ENCODE measurements around the gene MAP3K14.

The MAP3K14 gene

DNA sequence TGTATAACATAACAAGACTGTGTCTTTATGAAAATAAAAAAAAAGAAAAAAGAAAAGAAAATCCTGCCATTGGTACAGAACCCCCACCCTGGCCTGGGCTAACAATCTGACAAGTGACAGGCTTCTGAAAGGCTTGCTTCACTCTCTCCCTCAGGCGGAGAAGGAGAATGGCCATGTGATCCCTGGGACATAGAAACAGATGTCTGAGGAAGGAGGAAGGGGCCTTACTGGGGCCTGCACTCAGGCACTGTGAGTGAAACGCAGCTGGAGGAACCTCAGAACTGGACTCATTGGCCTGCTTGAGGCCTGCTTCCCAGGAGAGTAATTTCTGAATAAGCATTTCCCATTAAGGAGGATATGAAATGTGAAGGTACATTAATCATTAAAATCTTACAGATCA is 17.5 kb downstream of the MAP3K14 start:
- Histone ChIP-seq H3K9me2 (replicated peaks; ENCODE audit: insufficient read depth, low read length) (no peaks in the 10 kb centered on the region), H3K4me3 (ENCODE audit: insufficient read depth, low read length, poor library complexity, severe bottlenecking) (no peak overlapping the region), H3K4me2 (ENCODE audit: low read depth, low read length, poor library complexity, severe bottlenecking) (no peak overlapping the region), H3K9me3 (ENCODE audit: insufficient read depth, low read length) (no peaks in the 10 kb centered on the region), H2AFZ (ENCODE audit: low read depth, low read length, severe bottlenecking) (no peak overlapping the region), H4K20me1 (ENCODE audit: low read depth, low read length) (no peaks in the 10 kb centered on the region), H3F3A (ENCODE audit: insufficient read depth) (no peaks in the 10 kb centered on the region), H3K36me3 (ENCODE audit: low read length) (no peaks in the 10 kb centered on the region), H3K9ac (ENCODE audit: low read length) (no peak overlapping the region), H3K27ac (ENCODE audit: low read depth, low read length) (no peak overlapping the region), H3K27me3 (ENCODE audit: low read length) (no peaks in the 10 kb centered on the region), H3K79me2 (ENCODE audit: insufficient read depth, low read length) (peaks cover 26% of the 10 kb centered on the region)
- TF ChIP-seq, protein P1, sequence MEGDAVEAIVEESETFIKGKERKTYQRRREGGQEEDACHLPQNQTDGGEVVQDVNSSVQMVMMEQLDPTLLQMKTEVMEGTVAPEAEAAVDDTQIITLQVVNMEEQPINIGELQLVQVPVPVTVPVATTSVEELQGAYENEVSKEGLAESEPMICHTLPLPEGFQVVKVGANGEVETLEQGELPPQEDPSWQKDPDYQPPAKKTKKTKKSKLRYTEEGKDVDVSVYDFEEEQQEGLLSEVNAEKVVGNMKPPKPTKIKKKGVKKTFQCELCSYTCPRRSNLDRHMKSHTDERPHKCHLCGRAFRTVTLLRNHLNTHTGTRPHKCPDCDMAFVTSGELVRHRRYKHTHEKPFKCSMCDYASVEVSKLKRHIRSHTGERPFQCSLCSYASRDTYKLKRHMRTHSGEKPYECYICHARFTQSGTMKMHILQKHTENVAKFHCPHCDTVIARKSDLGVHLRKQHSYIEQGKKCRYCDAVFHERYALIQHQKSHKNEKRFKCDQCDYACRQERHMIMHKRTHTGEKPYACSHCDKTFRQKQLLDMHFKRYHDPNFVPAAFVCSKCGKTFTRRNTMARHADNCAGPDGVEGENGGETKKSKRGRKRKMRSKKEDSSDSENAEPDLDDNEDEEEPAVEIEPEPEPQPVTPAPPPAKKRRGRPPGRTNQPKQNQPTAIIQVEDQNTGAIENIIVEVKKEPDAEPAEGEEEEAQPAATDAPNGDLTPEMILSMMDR (IDR thresholded peaks at IDR 0.05; ENCODE audit: insufficient read depth, low read length, poor library complexity, severe bottlenecking): no peak
- no peak for TF ChIP-seq EZH2phosphoT487 (conservative IDR thresholded peaks at IDR 0.05; ENCODE audit: low read length)

- Histone ChIP-seq H3K9me2 (replicated peaks; ENCODE audit: insufficient read depth, low read length) (no peaks in the 10 kb centered on the region), H3K36me3 (ENCODE audit: low read length) (no peaks in the 10 kb centered on the region), H3K79me2 (ENCODE audit: insufficient read depth, low read length) (peaks cover 22% of the 10 kb centered on the region; the same call in 1 of the 2 replicates), H3K9me3 (ENCODE audit: insufficient read depth, low read length) (no peaks in the 10 kb centered on the region), H3K9ac (ENCODE audit: low read length) (no peak overlapping the region), H3K27ac (ENCODE audit: low read depth, low read length) (no peak overlapping the region), H2AFZ (ENCODE audit: low read depth, low read length, severe bottlenecking) (no peak overlapping the region), H4K20me1 (ENCODE audit: low read depth, low read length) (no peaks in the 10 kb centered on the region), H3K27me3 (ENCODE audit: low read length) (no peaks in the 10 kb centered on the region), H3F3A (ENCODE audit: insufficient read depth) (no peaks in the 10 kb centered on the region), H3K4me2 (ENCODE audit: low read depth, low read length, poor library complexity, severe bottlenecking) (no peak overlapping the region), H3K4me3 (ENCODE audit: insufficient read depth, low read length, poor library complexity, severe bottlenecking) (no peak overlapping the region)
- TF ChIP-seq, protein P1 (IDR thresholded peaks at IDR 0.05; ENCODE audit: insufficient read depth, low read length, poor library complexity, severe bottlenecking): no peak
Observed at GRCh38 chr17:45298546-45299285, 18.1 kb downstream of the MAP3K14 start.

GRCh38 chr17:45296833-45297124 is 20.0 kb downstream of the MAP3K14 start:
- no peaks in the 10 kb centered on the region for H3K9me3 ChIP-seq (ENCODE audit: insufficient read depth, low read length)
- H3K79me2 ChIP-seq (ENCODE audit: insufficient read depth, low read length): peaks cover 22% of the 10 kb centered on the region; the same call in 1 of the 2 replicates
- no peaks in the 10 kb centered on the region; the same call in 1 of the 2 replicates for H4K20me1 ChIP-seq (ENCODE audit: low read depth, low read length)
- H3F3A ChIP-seq (ENCODE audit: insufficient read depth): no peaks in the 10 kb centered on the region
- no peaks in the 10 kb centered on the region for H3K9me2 ChIP-seq (replicated peaks; ENCODE audit: insufficient read depth, low read length)
- no peak overlapping the region for H3K4me2 ChIP-seq (ENCODE audit: low read depth, low read length, poor library complexity, severe bottlenecking)
- H3K27me3 ChIP-seq (ENCODE audit: low read length): no peaks in the 10 kb centered on the region
- H3K27ac ChIP-seq (ENCODE audit: low read depth, low read length): no peak overlapping the region
- no peak overlapping the region for H3K4me3 ChIP-seq (ENCODE audit: insufficient read depth, low read length, poor library complexity, severe bottlenecking)
- no peak overlapping the region for H2AFZ ChIP-seq (ENCODE audit: low read depth, low read length, severe bottlenecking)
- H3K9ac ChIP-seq (ENCODE audit: low read length): no peak overlapping the region
- H3K36me3 ChIP-seq (ENCODE audit: low read length): no peaks in the 10 kb centered on the region
- TF ChIP-seq, protein P1 (IDR thresholded peaks at IDR 0.05; ENCODE audit: insufficient read depth, low read length, poor library complexity, severe bottlenecking): no peak
- TF ChIP-seq EZH2phosphoT487 (conservative IDR thresholded peaks at IDR 0.05; ENCODE audit: low read length): no peak
